A549 (cell line): ENCODE data around the gene ISM1. TPM values are rescaled to one million over a fixed set of nuclear protein-coding genes. Genes with fewer than 3 reads are reported as not detected.
A peak's percentile ranks its signal among the peaks of the same experiment; 100 is the strongest.

ENCODE experiments used
- ATAC-seq, 2 experiments: fragments of 200-7000 bp in 1 of 2; fragments of >200 bp in 1 of 2; cut with Nextera tagmentation in 1 of 2; cut with Tn5 transposase in 1 of 2; 3 replicates each; pipeline versions ENCODE4 v1.8.0 to v1.9.1; 2018 to 2020; ENCODE audit warnings: mild to moderate bottlenecking in 1 of 2, moderate library complexity in 1 of 2
- CTCF ChIA-PET: fragments of 300-600 bp; sonication (Branson Sonifier 250); formaldehyde crosslinking; extraction: SDS; loops from one replicate; lab custom pipeline; 2021; ENCODE audit warnings: antibody characterized with exemption, inconsistent platforms; lab: Yijun Ruan, JAX
- POLR2A ChIA-PET: fragments of 350-600 bp; formaldehyde crosslinking; extraction: SDS; loops from one replicate; lab custom pipeline; 2021; ENCODE audit warnings: antibody characterized with exemption, inconsistent platforms; lab: Yijun Ruan, JAX
- DNase-seq, 2 experiments: peaks; one replicate each; pipeline versions ENCODE4 v3.0.0 to v3.0.0-alpha.2; 2011 to 2016; ENCODE audit warnings: low read depth in 1 of 2, low spot score in 1 of 2
- FAIRE-seq: peaks from 2 replicates; lab custom pipeline; 2011; peaks lifted over from hg19 to GRCh38; lab: Jason Lieb, UNC
- H3K27ac ChIP-seq, 2 experiments: fragments of >200 bp; sonication (Bioruptor Twin); formaldehyde crosslinking; 3 replicates each; pipeline ENCODE4 v1.5.1; 2016 to 2017
- H3K4me1 ChIP-seq: fragments of >200 bp; sonication (Bioruptor Twin); formaldehyde crosslinking; 3 replicates; pipeline ENCODE4 v1.6.1; 2016
- H3K4me2 ChIP-seq: fragments of >200 bp; sonication (Bioruptor Twin); formaldehyde crosslinking; 3 replicates; pipeline ENCODE4 v1.6.1; 2016
- H3K4me3 ChIP-seq: fragments of >200 bp; sonication (Bioruptor Twin); formaldehyde crosslinking; 3 replicates; pipeline ENCODE4 v1.5.1; 2016
- H3K9me3 ChIP-seq: fragments of >200 bp; sonication (Bioruptor Twin); formaldehyde crosslinking; 3 replicates; pipeline ENCODE4 v1.6.1; 2016
- ATOH8 ChIP-seq: fragments of 250-450 bp; sonication (Bioruptor Pico); IDR thresholded peaks from 2 replicates; pipeline ENCODE4 v1.5.0; 2020; ENCODE audit warnings: low read depth, mild to moderate bottlenecking, moderate library complexity
- BCL3 ChIP-seq: fragments of >200 bp; sonication (Bioruptor Twin); formaldehyde crosslinking; IDR thresholded peaks from 3 replicates; pipeline ENCODE4 v1.6.1; 2016
- CEBPB ChIP-seq, 2 experiments: fragments of >200 bp in 1 of 2; sonication (Bioruptor Twin) in 1 of 2; formaldehyde crosslinking in 1 of 2; IDR thresholded peaks; 2 replicates each; pipeline ENCODE4 v1.6.1; 2012 to 2016
- CHD2 ChIP-seq: fragments of 150-350 bp; IDR thresholded peaks from 2 replicates; pipeline ENCODE4 v1.6.1; 2014; ENCODE audit warnings: low read length; ENCODE audit not compliant: partially characterized antibody
- CTCF ChIP-seq: fragments of >200 bp; sonication (Bioruptor Twin); formaldehyde crosslinking; IDR thresholded peaks from 3 replicates; pipeline ENCODE4 v1.5.1; 2016
- E2F6 ChIP-seq: IDR thresholded peaks from 2 replicates; pipeline ENCODE4 v1.6.1; 2012; ENCODE audit warnings: low read depth, borderline replicate concordance
- EHF ChIP-seq: fragments of 250-450 bp; sonication (Bioruptor Pico); IDR thresholded peaks from 2 replicates; pipeline ENCODE4 v1.5.0; 2020; ENCODE audit warnings: mild to moderate bottlenecking
- EHMT2 ChIP-seq: fragments of 200-600 bp; sonication (generic); IDR thresholded peaks from 2 replicates; pipeline ENCODE4 v1.6.1; 2016; ENCODE audit warnings: antibody characterized with exemption, low read depth, mild to moderate bottlenecking, moderate library complexity
- EP300 ChIP-seq, 2 experiments: fragments of >200 bp; sonication (Bioruptor Twin); formaldehyde crosslinking; IDR thresholded peaks; 2 replicates in 1 of 2; 3 replicates in 1 of 2; pipeline ENCODE4 v1.6.1; 2016 to 2017
- FOSL2 ChIP-seq, 2 experiments: fragments of 450-650 bp in 1 of 2; fragments of >200 bp in 1 of 2; sonication (Bioruptor Twin) in 1 of 2; formaldehyde crosslinking; IDR thresholded peaks; 2 replicates each; pipeline versions ENCODE4 v1.5.0 to v1.6.1; 2016 to 2020; ENCODE audit warnings: mild to moderate bottlenecking in 1 of 2, moderate library complexity in 1 of 2
- HES2 ChIP-seq: fragments of >200 bp; sonication (Bioruptor Twin); formaldehyde crosslinking; IDR thresholded peaks from 2 replicates; pipeline ENCODE4 v1.6.1; 2016
- HEYL ChIP-seq: fragments of 250-450 bp; sonication (Bioruptor Pico); IDR thresholded peaks from 2 replicates; pipeline ENCODE4 v1.8.0; 2021; ENCODE audit warnings: mild to moderate bottlenecking, moderate library complexity
- HOXA7 ChIP-seq: fragments of 250-450 bp; sonication (Bioruptor Pico); IDR thresholded peaks from 2 replicates; pipeline ENCODE4 v1.5.0; 2020; ENCODE audit warnings: mild to moderate bottlenecking, moderate library complexity
- HOXB13 ChIP-seq: fragments of 250-450 bp; sonication (Bioruptor Pico); IDR thresholded peaks from 2 replicates; pipeline ENCODE4 v1.5.0; 2020; ENCODE audit warnings: low read depth, mild to moderate bottlenecking, moderate library complexity
- HOXB5 ChIP-seq: fragments of 250-450 bp; sonication (Bioruptor Pico); IDR thresholded peaks from 2 replicates; pipeline ENCODE4 v1.5.0; 2020; ENCODE audit warnings: mild to moderate bottlenecking, moderate library complexity
- JUN ChIP-seq, 2 experiments: fragments of >200 bp; sonication (Bioruptor Twin); formaldehyde crosslinking; IDR thresholded peaks; 2 replicates in 1 of 2; 3 replicates in 1 of 2; pipeline ENCODE4 v1.6.1; 2016 to 2017
- PHF8 ChIP-seq: fragments of 200-600 bp; sonication (generic); IDR thresholded peaks from 2 replicates; pipeline ENCODE4 v1.6.1; 2016; ENCODE audit warnings: low read depth, mild to moderate bottlenecking, antibody characterized with exemption, moderate library complexity, borderline replicate concordance
- POLR2A ChIP-seq: IDR thresholded peaks from 2 replicates; pipeline ENCODE4 v1.6.1; 2012; ENCODE audit warnings: mild to moderate bottlenecking, low read length
- POLR2AphosphoS2 ChIP-seq: conservative IDR thresholded peaks from 2 replicates; pipeline ENCODE4 v1.6.1; 2012; ENCODE audit warnings: low read length, improper control_type of control experiment, inconsistent platforms
- RARB ChIP-seq: fragments of 250-450 bp; sonication (Bioruptor Pico); IDR thresholded peaks from 2 replicates; pipeline ENCODE4 v1.8.0; 2021; ENCODE audit warnings: mild to moderate bottlenecking, moderate library complexity
- RCOR1 ChIP-seq: fragments of 150-350 bp; IDR thresholded peaks from 2 replicates; pipeline ENCODE4 v1.6.1; 2014; ENCODE audit warnings: antibody characterized with exemption, low read length, low read depth
- RFX5 ChIP-seq: fragments of 450-650 bp; IDR thresholded peaks from 2 replicates; pipeline ENCODE4 v1.7.1; 2014; ENCODE audit warnings: antibody characterized with exemption, mild to moderate bottlenecking, moderate library complexity
- TP53 ChIP-seq: fragments of 250-450 bp; sonication (Bioruptor Pico); IDR thresholded peaks from 2 replicates; pipeline ENCODE4 v1.5.0; 2021; ENCODE audit warnings: mild to moderate bottlenecking, moderate library complexity
- ZFP36 ChIP-seq: fragments of 450-650 bp; IDR thresholded peaks from 2 replicates; pipeline ENCODE4 v1.6.1; 2014; ENCODE audit warnings: borderline replicate concordance; ENCODE audit not compliant: partially characterized antibody
- WGBS: methylation state at CpG from one replicate; pipeline ENCODE4 v1.1.6; 2017; ENCODE audit errors: missing lambda C conversion rate; 5-methylcytosine and 5-hydroxymethylcytosine counted together
- polyA plus RNA-seq, 4 experiments: library from polyadenylated mRNA; depleted of rRNA in 3 of 4; stranded (reverse); fragments of >200 nt; fragmentation: RNase III in 1 of 4; extraction: RNeasy Plus Mini Kit Qiagen cat#74134 plus additional on column Dnase treatment in 1 of 4; gene quantifications; 2 replicates in 3 of 4; 3 replicates in 1 of 4; pipeline ENCODE4 v1.2.3, GENCODE V29; 2011 to 2017

ISM1 gene
- polyA plus RNA-seq, 2 of the 4 experiments (the other 2 are of a cell fraction) = 0.18 to 0.39 TPM

- TF ChIP-seq EP300 (IDR thresholded peaks at IDR 0.05) (peak in 1 of 2 experiments; percentile 75; a peak in 2 of 5 replicates), POLR2A (no peak), ATOH8 (CRISPR knock-in tag) (0 out of 2 replicates have a peak, but pooled peaks have one; percentile 50), HOXB13 (CRISPR knock-in tag) (peak; percentile 77; the same call in 1 of the 2 replicates), E2F6 (0 out of 2 replicates have a peak, but pooled peaks have one; percentile 39), ZFP36 (no peak), FOSL2 (IDR thresholded peaks at IDR 0.05) (no peak; the same call in none of the 2 replicates), FOSL2 (CRISPR knock-in tag; IDR thresholded peaks at IDR 0.05) (peak; percentile 80), CEBPB (IDR thresholded peaks at IDR 0.05) (peak in 1 of 2 experiments; percentile 42; a peak in 2 of 4 replicates), CTCF (no peak), JUN (IDR thresholded peaks at IDR 0.05) (peak; percentile 45 to 71; a peak in 4 of 5 replicates), RFX5 (no peak), RCOR1 (no peak), PHF8 (no peak), BCL3 (0 out of 3 replicates have a peak, but pooled peaks have one; percentile 12), HES2 (no peak), RARB (CRISPR knock-in tag) (0 out of 2 replicates have a peak, but pooled peaks have one; percentile 50)
Observed at GRCh38 chr20:13336308-13337089, 115.4 kb downstream of the ISM1 start (continued).

- 48% methylated on average over 6 of the region's 6 CpGs for WGBS
- FAIRE-seq (no peak), DNase-seq (peak in 1 of 2 experiments; percentile 69), ATAC-seq (peak; percentile 22 to 38; a peak in 4 of 6 replicates)
- ChIA-PET CTCF (interaction anchor here (1.0 to 3.0 kb wide), 2 partner anchors 13 to 209 kb away, joined by 3 to 8 read pairs; no protein-coding TSS in a partner anchor), POLR2A (interaction anchor here (1.2 kb wide), 1 partner anchor 45 kb away, joined by 3 read pairs; no protein-coding TSS in a partner anchor)
- H3K27ac ChIP-seq = peak overlapping the region; percentile 96 to 98
- H3K9me3 ChIP-seq = peaks cover 4% of the 10 kb centered on the region; the same call in 1 of the 3 replicates
- peak overlapping the region; percentile 76 for H3K4me2 ChIP-seq
- no peak for TF ChIP-seq FOSL2 (IDR thresholded peaks at IDR 0.05)
- no peak for TF ChIP-seq FOSL2 (CRISPR knock-in tag; IDR thresholded peaks at IDR 0.05)
- TF ChIP-seq EHF (CRISPR knock-in tag) = 0 out of 2 replicates have a peak, but pooled peaks have one; percentile 30
- peak; percentile 62; the same call in 1 of the 2 replicates for TF ChIP-seq ATOH8 (CRISPR knock-in tag)
- no peak for TF ChIP-seq EHMT2
- no peak for TF ChIP-seq POLR2AphosphoS2
- TF ChIP-seq TP53 (CRISPR knock-in tag) = no peak
- no peak for TF ChIP-seq HEYL (CRISPR knock-in tag)
- no peak for TF ChIP-seq HOXB5 (CRISPR knock-in tag)
- TF ChIP-seq RARB (CRISPR knock-in tag) = no peak
- TF ChIP-seq HOXA7 = no peak
- no peak for TF ChIP-seq CHD2
- TF ChIP-seq E2F6 = peak; percentile 38; the same call in 1 of the 2 replicates
- H3K4me1 ChIP-seq = peaks cover 82% of the 10 kb centered on the region
- 0 out of 3 replicates have a peak overlapping the region, but pooled peaks have one; percentile 9 for H3K4me3 ChIP-seq
Observed at GRCh38 chr20:13337090-13337784, 116.2 kb downstream of the ISM1 start.
